ENCODE results near the gene WFDC10B.

The WFDC10B gene

GRCh38 chr20:45742596-45742995, 37.8 kb upstream of the WFDC10B start:
- Histone ChIP-seq H2AFZ (ENCODE audit: low read depth, low read length) (no peak overlapping the region), H2BK5ac (ENCODE audit: low read depth, low read length, poor library complexity, severe bottlenecking) (no peak overlapping the region), H3K14ac (ENCODE audit: low read length in 2 of 2) (no peak overlapping the region), H2AK5ac (ENCODE audit: low read length, severe bottlenecking) (no peak overlapping the region), H3K9ac (ENCODE audit: low read length) (no peak overlapping the region), H3K27me3 (ENCODE audit: control insufficient read depth in 1 of 2, insufficient read depth in 1 of 2, low read length in 2 of 2) (no peaks in the 10 kb centered on the region), H3K36me3 (ENCODE audit: control insufficient read depth in 1 of 2, insufficient read depth in 2 of 2, low read depth in 1 of 2, low read length in 2 of 2) (no peaks in the 10 kb centered on the region), H3K4me3 (ENCODE audit: insufficient read depth in 1 of 2, low read depth in 1 of 2, low read length in 2 of 2) (no peak overlapping the region), H3K23ac (ENCODE audit: low read length in 2 of 2) (no peak overlapping the region), H2BK120ac (ENCODE audit: low read depth, low read length) (no peak overlapping the region), H4K91ac (ENCODE audit: low read length) (no peak overlapping the region), H3K4ac (ENCODE audit: low read depth in 1 of 2, low read length in 2 of 2) (no peak overlapping the region), H4K8ac (ENCODE audit: low read length) (no peak overlapping the region), H3K9me3 (ENCODE audit: control insufficient read depth, low read length) (no peaks in the 10 kb centered on the region), H3K4me1 (ENCODE audit: control insufficient read depth, insufficient read depth, low read depth, low read length) (no peaks in the 10 kb centered on the region), H2BK12ac (ENCODE audit: low read length in 2 of 2) (no peak overlapping the region), H3K4me2 (ENCODE audit: low read length, poor library complexity, severe bottlenecking) (no peak overlapping the region), H3K79me1 (replicated peaks; ENCODE audit: low read length, poor library complexity, severe bottlenecking) (no peaks in the 10 kb centered on the region), H2BK15ac (ENCODE audit: low read depth, poor library complexity, severe bottlenecking) (no peak overlapping the region), H3K27ac (ENCODE audit: low read length, poor library complexity, severe bottlenecking) (no peak overlapping the region), H3K18ac (ENCODE audit: low read depth in 1 of 2, low read length in 2 of 2) (no peak overlapping the region)
- no peak for DNase-seq
- WGBS, result 87% methylated on average over 3 of the region's 4 CpGs

GRCh38 chr20:45735988-45736387, 31.2 kb upstream of the WFDC10B start:
- Histone ChIP-seq H3K9ac (ENCODE audit: low read length) (no peak overlapping the region), H3K27ac (ENCODE audit: low read length, poor library complexity, severe bottlenecking) (no peak overlapping the region)
- DNase-seq, result no peak

GRCh38 chr20:45735552-45735951, 30.7 kb upstream of the WFDC10B start:
- no peaks in the 10 kb centered on the region for H3K27me3 ChIP-seq (ENCODE audit: control insufficient read depth in 1 of 2, insufficient read depth in 1 of 2, low read length in 2 of 2)
- H4K8ac ChIP-seq (ENCODE audit: low read length), result no peak overlapping the region
- no peak overlapping the region for H3K14ac ChIP-seq (ENCODE audit: low read length in 2 of 2)
- H3K9ac ChIP-seq (ENCODE audit: low read length), result no peak overlapping the region
- no peak overlapping the region for H2BK120ac ChIP-seq (ENCODE audit: low read depth, low read length)
- no peak overlapping the region for H2BK12ac ChIP-seq (ENCODE audit: low read length in 2 of 2)
- H3K4me2 ChIP-seq (ENCODE audit: low read length, poor library complexity, severe bottlenecking), result no peak overlapping the region
- no peak overlapping the region for H2AK5ac ChIP-seq (ENCODE audit: low read length, severe bottlenecking)
- 81% methylated on average over 8 of the region's 8 CpGs for WGBS
- no peaks in the 10 kb centered on the region for H3K79me1 ChIP-seq (replicated peaks; ENCODE audit: low read length, poor library complexity, severe bottlenecking)
- H4K91ac ChIP-seq (ENCODE audit: low read length), result no peak overlapping the region
- no peak for DNase-seq
- H2AFZ ChIP-seq (ENCODE audit: low read depth, low read length), result no peak overlapping the region
- no peaks in the 10 kb centered on the region for H3K4me1 ChIP-seq (ENCODE audit: control insufficient read depth, insufficient read depth, low read depth, low read length)
- no peak overlapping the region for H3K27ac ChIP-seq (ENCODE audit: low read length, poor library complexity, severe bottlenecking)
- H3K4ac ChIP-seq (ENCODE audit: low read depth in 1 of 2, low read length in 2 of 2), result no peak overlapping the region
- H3K4me3 ChIP-seq (ENCODE audit: insufficient read depth in 1 of 2, low read depth in 1 of 2, low read length in 2 of 2), result no peak overlapping the region
- peaks cover 17% of the 10 kb centered on the region for H3K9me3 ChIP-seq (ENCODE audit: control insufficient read depth, low read length)
- no peak overlapping the region for H2BK5ac ChIP-seq (ENCODE audit: low read depth, low read length, poor library complexity, severe bottlenecking)
- H3K36me3 ChIP-seq (ENCODE audit: control insufficient read depth in 1 of 2, insufficient read depth in 2 of 2, low read depth in 1 of 2, low read length in 2 of 2), result no peaks in the 10 kb centered on the region
- H3K23ac ChIP-seq (ENCODE audit: low read length in 2 of 2), result no peak overlapping the region
- no peak overlapping the region for H2BK15ac ChIP-seq (ENCODE audit: low read depth, poor library complexity, severe bottlenecking)
- no peak overlapping the region for H3K18ac ChIP-seq (ENCODE audit: low read depth in 1 of 2, low read length in 2 of 2)

More at GRCh38 chr20:45735988-45736387, 31.2 kb upstream of the WFDC10B start:
- Histone ChIP-seq H3K4me2 (ENCODE audit: low read length, poor library complexity, severe bottlenecking) (no peak overlapping the region), H4K91ac (ENCODE audit: low read length) (no peak overlapping the region), H3K36me3 (ENCODE audit: control insufficient read depth in 1 of 2, insufficient read depth in 2 of 2, low read depth in 1 of 2, low read length in 2 of 2) (no peaks in the 10 kb centered on the region), H4K8ac (ENCODE audit: low read length) (no peak overlapping the region), H3K79me1 (replicated peaks; ENCODE audit: low read length, poor library complexity, severe bottlenecking) (no peaks in the 10 kb centered on the region), H2AK5ac (ENCODE audit: low read length, severe bottlenecking) (no peak overlapping the region), H3K18ac (ENCODE audit: low read depth in 1 of 2, low read length in 2 of 2) (no peak overlapping the region), H2BK12ac (ENCODE audit: low read length in 2 of 2) (no peak overlapping the region), H2BK15ac (ENCODE audit: low read depth, poor library complexity, severe bottlenecking) (no peak overlapping the region), H3K27me3 (ENCODE audit: control insufficient read depth in 1 of 2, insufficient read depth in 1 of 2, low read length in 2 of 2) (no peaks in the 10 kb centered on the region), H3K4me3 (ENCODE audit: insufficient read depth in 1 of 2, low read depth in 1 of 2, low read length in 2 of 2) (no peak overlapping the region), H3K4me1 (ENCODE audit: control insufficient read depth, insufficient read depth, low read depth, low read length) (no peaks in the 10 kb centered on the region), H3K14ac (ENCODE audit: low read length in 2 of 2) (no peak overlapping the region), H2BK5ac (ENCODE audit: low read depth, low read length, poor library complexity, severe bottlenecking) (no peak overlapping the region), H3K9me3 (ENCODE audit: control insufficient read depth, low read length) (peaks cover 17% of the 10 kb centered on the region), H3K23ac (ENCODE audit: low read length in 2 of 2) (no peak overlapping the region), H2AFZ (ENCODE audit: low read depth, low read length) (no peak overlapping the region), H2BK120ac (ENCODE audit: low read depth, low read length) (no peak overlapping the region), H3K4ac (ENCODE audit: low read depth in 1 of 2, low read length in 2 of 2) (no peak overlapping the region)
- 91% methylated on average over 23 of the region's 23 CpGs for WGBS

GRCh38 chr20:45732199-45732598, 27.4 kb upstream of the WFDC10B start:
- no peak overlapping the region for H3K4ac ChIP-seq (ENCODE audit: low read depth in 1 of 2, low read length in 2 of 2)
- H3K27me3 ChIP-seq (ENCODE audit: control insufficient read depth in 1 of 2, insufficient read depth in 1 of 2, low read length in 2 of 2), result peaks cover 0 to 4% of the 10 kb centered on the region in 2 experiments
- H3K4me1 ChIP-seq (ENCODE audit: control insufficient read depth, insufficient read depth, low read depth, low read length), result no peaks in the 10 kb centered on the region
- H2AK5ac ChIP-seq (ENCODE audit: low read length, severe bottlenecking), result no peak overlapping the region
- no peak overlapping the region for H2BK12ac ChIP-seq (ENCODE audit: low read length in 2 of 2)
- H3K23ac ChIP-seq (ENCODE audit: low read length in 2 of 2), result no peak overlapping the region
- H4K91ac ChIP-seq (ENCODE audit: low read length), result no peak overlapping the region
- no peak overlapping the region for H2BK5ac ChIP-seq (ENCODE audit: low read depth, low read length, poor library complexity, severe bottlenecking)
- no peak overlapping the region for H3K14ac ChIP-seq (ENCODE audit: low read length in 2 of 2)
- no peaks in the 10 kb centered on the region for H3K79me1 ChIP-seq (replicated peaks; ENCODE audit: low read length, poor library complexity, severe bottlenecking)
- H3K9ac ChIP-seq (ENCODE audit: low read length), result no peak overlapping the region
- no peak overlapping the region for H4K8ac ChIP-seq (ENCODE audit: low read length)
- H3K36me3 ChIP-seq (ENCODE audit: control insufficient read depth in 1 of 2, insufficient read depth in 2 of 2, low read depth in 1 of 2, low read length in 2 of 2), result no peaks in the 10 kb centered on the region
- H2BK120ac ChIP-seq (ENCODE audit: low read depth, low read length), result no peak overlapping the region
- no peak for DNase-seq
- H2BK15ac ChIP-seq (ENCODE audit: low read depth, poor library complexity, severe bottlenecking), result no peak overlapping the region
- no peak overlapping the region for H3K27ac ChIP-seq (ENCODE audit: low read length, poor library complexity, severe bottlenecking)
- H3K9me3 ChIP-seq (ENCODE audit: control insufficient read depth, low read length), result peaks cover 17% of the 10 kb centered on the region
- no peak overlapping the region for H3K18ac ChIP-seq (ENCODE audit: low read depth in 1 of 2, low read length in 2 of 2)
- no peak overlapping the region for H2AFZ ChIP-seq (ENCODE audit: low read depth, low read length)
- H3K4me3 ChIP-seq (ENCODE audit: insufficient read depth in 1 of 2, low read depth in 1 of 2, low read length in 2 of 2), result no peak overlapping the region
- H3K4me2 ChIP-seq (ENCODE audit: low read length, poor library complexity, severe bottlenecking), result no peak overlapping the region

Measured in mesenchymal stem cell (in vitro differentiated cells and primary cell).